ENCODE results near the gene COL4A5. TPM values are rescaled to one million over a fixed set of nuclear protein-coding genes. Genes with fewer than 3 reads are reported as not detected.

The COL4A5 gene
- total and polyA plus RNA-seq, 4 donors = 0.63 to 10.3 (median 1.2) TPM

GRCh38 chrX:108494406-108495090 lies 54.9 kb downstream of the COL4A5 start (continued):
- TF ChIP-seq CTCF (IDR thresholded peaks at IDR 0.05; ENCODE audit: low read depth, low read length, missing input control) (no peak), FOXA1 (IDR thresholded peaks at IDR 0.05) (no peak), SP1 (IDR thresholded peaks at IDR 0.05) (no peak)

GRCh38 chrX:108511721-108512120 lies 72.1 kb downstream of the COL4A5 start:
- no peak for TF ChIP-seq ATF3 (IDR thresholded peaks at IDR 0.05)
- no peak for TF ChIP-seq SP1 (IDR thresholded peaks at IDR 0.05)
- TF ChIP-seq EGR1 (IDR thresholded peaks at IDR 0.05; ENCODE audit: low read depth in 2 of 2) = no peak
- TF ChIP-seq ZBTB33 (IDR thresholded peaks at IDR 0.05) = no peak
- no peaks in the 10 kb centered on the region for H3K4me1 ChIP-seq (ENCODE audit: control insufficient read depth in 4 of 4, insufficient read depth in 4 of 4, low read length in 3 of 4)
- no peak overlapping the region for H3K9ac ChIP-seq (ENCODE audit: low read depth in 1 of 2, low read length in 2 of 2)
- H3K9me3 ChIP-seq (ENCODE audit: control insufficient read depth in 4 of 4, low read length in 3 of 4) = no peaks in the 10 kb centered on the region
- DNase-seq (ENCODE audit: low spot score) = no peak
- H3K36me3 ChIP-seq (ENCODE audit: control insufficient read depth in 4 of 4, insufficient read depth in 3 of 4, low read depth in 1 of 4, low read length in 3 of 4) = no peaks in the 10 kb centered on the region
- H3K27ac ChIP-seq (ENCODE audit: low read depth in 1 of 2, low read length in 2 of 2) = no peak overlapping the region
- WGBS = 68% methylated on average over 1 of the region's 1 CpG
- H3K4me3 ChIP-seq (ENCODE audit: low read depth in 1 of 3, low read length in 3 of 3) = no peak overlapping the region
- H3K27me3 ChIP-seq (ENCODE audit: control insufficient read depth in 4 of 4, insufficient read depth in 4 of 4, low read length in 3 of 4) = no peaks in the 10 kb centered on the region

- Histone ChIP-seq H3K36me3 (ENCODE audit: control insufficient read depth in 4 of 4, insufficient read depth in 3 of 4, low read depth in 1 of 4, low read length in 3 of 4) (no peaks in the 10 kb centered on the region), H3K27me3 (ENCODE audit: control insufficient read depth in 4 of 4, insufficient read depth in 4 of 4, low read length in 3 of 4) (no peaks in the 10 kb centered on the region), H3K9me3 (ENCODE audit: control insufficient read depth in 4 of 4, low read length in 3 of 4) (no peaks in the 10 kb centered on the region), H3K4me3 (ENCODE audit: low read depth in 1 of 3, low read length in 3 of 3) (no peak overlapping the region), H3K27ac (ENCODE audit: low read depth in 1 of 2, low read length in 2 of 2) (no peak overlapping the region), H3K9ac (ENCODE audit: low read depth in 1 of 2, low read length in 2 of 2) (no peak overlapping the region), H3K4me1 (ENCODE audit: control insufficient read depth in 4 of 4, insufficient read depth in 4 of 4, low read length in 3 of 4) (no peaks in the 10 kb centered on the region)
- no peak for DNase-seq (ENCODE audit: low spot score)
- WGBS = 40% methylated on average over 2 of the region's 2 CpGs
- TF ChIP-seq FOXA1 (IDR thresholded peaks at IDR 0.05) = no peak
- no peak for TF ChIP-seq GABPA (IDR thresholded peaks at IDR 0.05 in 1 of 2, conservative IDR thresholded peaks at IDR 0.05 in 1 of 2)
- TF ChIP-seq JUND (IDR thresholded peaks at IDR 0.05) = no peak
- no peak for TF ChIP-seq NR2F2 (IDR thresholded peaks at IDR 0.05)
- no peak for TF ChIP-seq SP1 (IDR thresholded peaks at IDR 0.05)
- no peak for TF ChIP-seq ATF3 (IDR thresholded peaks at IDR 0.05)
Observed at GRCh38 chrX:108516184-108516583, 76.5 kb downstream of the COL4A5 start.

GRCh38 chrX:108527724-108528123 lies 88.1 kb downstream of the COL4A5 start:
- Histone ChIP-seq H3K4me3 (ENCODE audit: low read depth in 1 of 3, low read length in 3 of 3) (no peak overlapping the region), H3K27ac (ENCODE audit: low read depth in 1 of 2, low read length in 2 of 2) (no peak overlapping the region), H3K9me3 (ENCODE audit: control insufficient read depth in 4 of 4, low read length in 3 of 4) (no peaks in the 10 kb centered on the region), H3K27me3 (ENCODE audit: control insufficient read depth in 4 of 4, insufficient read depth in 4 of 4, low read length in 3 of 4) (peaks cover 0 to 3% (median 0%) of the 10 kb centered on the region in 4 donors), H3K9ac (ENCODE audit: low read depth in 1 of 2, low read length in 2 of 2) (no peak overlapping the region), H3K36me3 (ENCODE audit: control insufficient read depth in 4 of 4, insufficient read depth in 3 of 4, low read depth in 1 of 4, low read length in 3 of 4) (no peaks in the 10 kb centered on the region), H3K4me1 (ENCODE audit: control insufficient read depth in 4 of 4, insufficient read depth in 4 of 4, low read length in 3 of 4) (no peaks in the 10 kb centered on the region)
- TF ChIP-seq ATF3 (IDR thresholded peaks at IDR 0.05) (no peak), REST (IDR thresholded peaks at IDR 0.05) (no peak), FOXA2 (IDR thresholded peaks at IDR 0.05) (no peak), TAF1 (conservative IDR thresholded peaks at IDR 0.05) (no peak), HNF4A (conservative IDR thresholded peaks at IDR 0.05) (no peak), MAX (IDR thresholded peaks at IDR 0.05) (no peak), GABPA (IDR thresholded peaks at IDR 0.05 in 1 of 2, conservative IDR thresholded peaks at IDR 0.05 in 1 of 2) (no peak), NR2F2 (IDR thresholded peaks at IDR 0.05) (no peak)
- WGBS = 85% methylated on average over 3 of the region's 3 CpGs
- DNase-seq (ENCODE audit: low spot score) = no peak
